BE2C (cell line): ENCODE data around the gene IQSEC3.
A peak's percentile ranks its signal among the peaks of the same experiment; 100 is the strongest.
"Not testable (repeated sequence)": the region's sequence is repeated elsewhere in the genome, so short reads cannot be mapped to it uniquely, and the experiment has no call there.

Source experiments
- DNase-seq: peaks from one replicate; pipeline ENCODE4 v3.0.0-alpha.2; 2020
- H3K27me3 ChIP-seq: fragments of 250-450 bp; sonication (Bioruptor Pico); 2 replicates; pipeline ENCODE4 v1.5.1; 2020; ENCODE audit warnings: mild to moderate bottlenecking
- H3K36me3 ChIP-seq: fragments of 250-450 bp; sonication (Bioruptor Pico); 2 replicates; pipeline ENCODE4 v1.5.1; 2020; ENCODE audit warnings: mild to moderate bottlenecking
- H3K4me1 ChIP-seq: fragments of 250-450 bp; sonication (Bioruptor Pico); 2 replicates; pipeline ENCODE4 v1.5.1; 2020
- H3K4me3 ChIP-seq: 2 replicates; pipeline ENCODE4 v1.5.1; 2011; ENCODE audit warnings: low read depth, low read length
- H3K9me3 ChIP-seq: fragments of 250-450 bp; sonication (Bioruptor Pico); 2 replicates; pipeline ENCODE4 v1.5.1; 2020
- TF ChIP-seq, protein P1 (sequence below): IDR thresholded peaks from 2 replicates; pipeline ENCODE4 v1.5.1; 2012; ENCODE audit warnings: mild to moderate bottlenecking, low read depth, low read length

Gene IQSEC3

DNA sequence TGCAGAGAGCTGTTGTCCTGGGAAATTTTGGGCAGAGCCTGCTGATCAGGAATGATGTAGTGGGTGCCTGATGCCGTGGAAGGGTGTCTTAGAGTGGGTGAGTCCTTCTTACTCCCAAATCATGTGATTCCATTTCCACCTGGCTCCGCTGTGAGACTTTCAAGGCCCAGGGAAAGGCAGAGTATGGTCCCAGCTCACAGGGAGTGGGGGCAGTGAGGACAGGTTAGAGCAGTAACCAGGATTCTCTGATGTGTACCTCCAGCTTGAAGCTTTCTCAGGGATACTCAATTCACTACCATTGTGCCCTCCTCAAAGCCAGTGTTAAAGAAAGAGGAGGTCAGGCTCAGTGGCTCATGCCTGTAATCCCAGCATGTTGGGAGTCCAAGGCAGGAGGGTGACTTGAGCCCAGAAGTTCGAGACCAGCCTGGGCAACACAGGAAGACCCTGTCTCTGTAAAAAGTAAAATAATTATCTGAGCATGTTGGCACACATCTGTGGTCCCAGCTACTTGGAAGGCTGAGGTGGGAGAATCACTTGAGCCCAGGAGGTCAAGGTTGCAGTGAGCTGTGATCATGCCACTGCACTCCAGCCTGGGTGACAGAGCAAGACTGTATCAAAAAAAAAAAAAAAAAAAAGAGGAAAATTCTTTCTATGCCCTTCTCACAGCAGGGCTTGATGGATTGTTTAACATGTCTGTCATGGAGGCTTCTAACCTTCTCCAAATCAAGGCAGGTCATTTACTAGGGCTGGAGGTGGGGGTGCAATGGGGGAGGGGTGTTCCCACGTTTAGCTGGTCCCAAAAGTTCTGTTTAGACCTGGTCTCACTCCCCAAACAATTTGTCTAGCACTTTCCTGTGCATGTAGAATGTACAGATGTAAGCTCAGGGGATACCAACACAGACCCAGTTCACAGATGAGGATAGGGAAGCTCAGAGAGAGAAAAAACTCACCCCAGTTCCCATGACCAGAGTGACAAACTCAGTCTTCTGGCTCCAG, 12.5 kb upstream of the IQSEC3 start:
- Histone ChIP-seq H3K27me3 (no peaks in the 10 kb centered on the region; the same call in 1 of the 2 replicates), H3K4me1 (no peaks in the 10 kb centered on the region), H3K9me3 (no peaks in the 10 kb centered on the region), H3K4me3 (no peak overlapping the region), H3K36me3 (no peaks in the 10 kb centered on the region)
- no peak for DNase-seq
- TF ChIP-seq, protein P1, sequence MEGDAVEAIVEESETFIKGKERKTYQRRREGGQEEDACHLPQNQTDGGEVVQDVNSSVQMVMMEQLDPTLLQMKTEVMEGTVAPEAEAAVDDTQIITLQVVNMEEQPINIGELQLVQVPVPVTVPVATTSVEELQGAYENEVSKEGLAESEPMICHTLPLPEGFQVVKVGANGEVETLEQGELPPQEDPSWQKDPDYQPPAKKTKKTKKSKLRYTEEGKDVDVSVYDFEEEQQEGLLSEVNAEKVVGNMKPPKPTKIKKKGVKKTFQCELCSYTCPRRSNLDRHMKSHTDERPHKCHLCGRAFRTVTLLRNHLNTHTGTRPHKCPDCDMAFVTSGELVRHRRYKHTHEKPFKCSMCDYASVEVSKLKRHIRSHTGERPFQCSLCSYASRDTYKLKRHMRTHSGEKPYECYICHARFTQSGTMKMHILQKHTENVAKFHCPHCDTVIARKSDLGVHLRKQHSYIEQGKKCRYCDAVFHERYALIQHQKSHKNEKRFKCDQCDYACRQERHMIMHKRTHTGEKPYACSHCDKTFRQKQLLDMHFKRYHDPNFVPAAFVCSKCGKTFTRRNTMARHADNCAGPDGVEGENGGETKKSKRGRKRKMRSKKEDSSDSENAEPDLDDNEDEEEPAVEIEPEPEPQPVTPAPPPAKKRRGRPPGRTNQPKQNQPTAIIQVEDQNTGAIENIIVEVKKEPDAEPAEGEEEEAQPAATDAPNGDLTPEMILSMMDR = no peak

DNA sequence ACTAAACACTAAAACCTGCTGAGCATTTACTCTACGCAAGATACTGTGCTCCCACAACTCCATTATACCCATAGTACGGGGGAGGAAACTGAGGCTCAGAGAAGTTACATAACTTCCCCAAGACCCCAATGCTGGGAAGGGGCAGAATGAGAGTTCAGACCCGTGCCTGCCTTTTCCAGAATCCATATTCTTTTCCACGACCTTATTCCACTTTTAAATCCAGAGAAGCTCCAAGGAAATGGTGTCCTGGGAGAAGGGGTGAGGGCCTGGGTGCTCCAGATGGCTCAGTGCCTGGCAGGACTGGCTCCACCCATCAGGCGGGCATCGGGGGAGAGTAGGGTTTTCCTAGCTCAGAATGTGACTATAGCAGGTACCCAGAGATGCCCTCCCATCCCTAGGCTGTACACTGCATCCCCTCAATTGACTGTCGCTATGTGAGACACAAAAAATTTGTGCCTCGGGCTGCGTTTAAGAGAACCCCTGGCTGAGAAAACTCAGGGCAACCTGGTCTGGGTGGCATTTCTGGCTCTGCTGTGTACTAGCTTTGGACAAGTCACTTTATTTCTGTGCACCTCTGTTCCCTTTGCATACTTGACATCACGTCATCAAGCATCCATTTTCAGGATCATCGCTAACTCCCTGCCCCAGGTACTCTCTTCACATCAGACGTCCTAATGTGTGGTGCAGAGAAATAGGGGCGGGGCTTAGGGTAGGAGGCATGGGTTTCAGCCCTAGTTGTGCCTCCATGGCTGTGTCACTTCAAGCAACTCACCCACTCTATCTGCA, 11.6 kb upstream of the IQSEC3 start:
- Histone ChIP-seq H3K4me1 (no peaks in the 10 kb centered on the region), H3K27me3 (peaks cover under 1% of the 10 kb centered on the region), H3K4me3 (no peak overlapping the region), H3K36me3 (no peaks in the 10 kb centered on the region), H3K9me3 (no peaks in the 10 kb centered on the region)
- TF ChIP-seq, protein P1 = no peak
- DNase-seq = no peak

DNA sequence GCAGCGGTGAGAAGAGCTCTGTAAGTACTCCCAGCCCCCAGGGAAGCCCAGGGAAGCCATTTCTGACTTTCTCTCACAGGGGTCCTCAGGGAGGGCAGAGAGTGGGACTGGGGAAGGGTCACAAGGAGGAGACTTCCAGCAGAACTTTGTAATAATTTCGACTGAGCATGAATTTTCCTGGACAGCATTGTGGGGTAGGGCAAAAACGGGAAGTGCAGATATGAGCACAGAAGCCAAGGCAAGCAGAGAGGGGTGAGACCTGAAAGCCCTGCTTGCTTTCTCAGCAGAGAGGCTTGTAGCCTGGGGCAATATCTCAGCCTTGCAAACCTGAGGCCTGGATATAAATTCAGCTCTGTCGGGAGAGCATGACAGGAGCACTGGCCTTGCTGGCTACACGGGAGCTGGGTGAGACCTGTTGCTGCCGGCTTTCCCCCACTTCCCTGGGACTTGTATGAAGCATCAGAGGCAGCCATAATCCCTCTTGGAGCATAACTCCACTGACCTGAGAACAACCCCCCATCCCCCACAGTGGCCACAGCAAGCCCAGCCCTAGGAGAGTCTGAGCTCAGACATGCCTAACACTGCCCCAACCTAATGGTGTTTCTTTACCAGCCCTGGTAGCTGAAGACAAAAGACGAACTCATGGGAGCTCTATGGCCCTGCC, 9.8 kb upstream of the IQSEC3 start:
- H3K9me3 ChIP-seq = no peaks in the 10 kb centered on the region
- no peaks in the 10 kb centered on the region for H3K36me3 ChIP-seq
- TF ChIP-seq, protein P1 = no peak
- no peaks in the 10 kb centered on the region for H3K4me1 ChIP-seq
- peaks cover 7% of the 10 kb centered on the region for H3K27me3 ChIP-seq
- no peak overlapping the region for H3K4me3 ChIP-seq
- DNase-seq = no peak

DNA sequence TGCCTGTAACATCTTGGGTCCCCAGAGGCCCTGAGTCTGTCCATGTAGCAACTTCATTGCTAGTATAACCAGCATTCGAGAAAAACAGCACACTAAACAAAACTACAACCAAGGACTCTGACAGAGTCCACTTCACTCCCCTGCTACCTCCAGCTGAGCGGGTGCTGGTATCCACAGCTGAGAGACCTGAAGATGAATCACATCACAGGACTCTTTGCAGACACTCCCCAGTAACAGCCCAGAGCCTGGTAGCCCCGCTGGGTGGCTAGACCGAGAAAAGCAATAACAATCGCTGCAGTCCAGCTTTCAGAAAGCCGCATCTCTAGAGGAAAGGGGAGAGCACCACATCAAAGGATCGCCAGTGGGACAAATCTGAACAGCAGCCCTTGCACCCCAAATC, 9.0 kb upstream of the IQSEC3 start:
- DNase-seq = no peak
- H3K36me3 ChIP-seq = no peaks in the 10 kb centered on the region
- no peaks in the 10 kb centered on the region for H3K4me1 ChIP-seq
- TF ChIP-seq, protein P1 = no peak
- no peaks in the 10 kb centered on the region for H3K9me3 ChIP-seq
- H3K27me3 ChIP-seq = peaks cover 7% of the 10 kb centered on the region
- no peak overlapping the region for H3K4me3 ChIP-seq

DNA sequence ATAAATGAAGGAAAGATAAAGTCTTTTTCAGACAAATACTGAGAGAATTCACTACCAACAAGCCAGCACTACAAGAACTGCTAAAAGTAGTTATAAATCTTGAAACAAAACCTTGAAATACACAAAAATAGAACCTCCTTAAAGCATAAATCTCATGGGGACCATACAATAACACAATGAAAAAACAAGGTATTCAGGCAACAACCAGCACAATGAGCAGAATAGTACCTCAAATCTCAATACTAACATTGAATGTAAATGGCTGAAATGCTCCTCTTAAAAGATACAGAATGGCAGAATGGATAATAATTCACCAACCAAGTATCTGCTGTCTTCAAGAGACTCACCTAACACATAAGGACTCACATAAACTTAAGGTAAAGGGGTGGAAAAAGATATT, 7.7 kb upstream of the IQSEC3 start:
- no peaks in the 10 kb centered on the region for H3K36me3 ChIP-seq
- TF ChIP-seq, protein P1 = no peak
- no peaks in the 10 kb centered on the region for H3K9me3 ChIP-seq
- no peak overlapping the region for H3K4me3 ChIP-seq
- H3K4me1 ChIP-seq = no peaks in the 10 kb centered on the region
- no peak for DNase-seq
- H3K27me3 ChIP-seq = peaks cover 7% of the 10 kb centered on the region

DNA sequence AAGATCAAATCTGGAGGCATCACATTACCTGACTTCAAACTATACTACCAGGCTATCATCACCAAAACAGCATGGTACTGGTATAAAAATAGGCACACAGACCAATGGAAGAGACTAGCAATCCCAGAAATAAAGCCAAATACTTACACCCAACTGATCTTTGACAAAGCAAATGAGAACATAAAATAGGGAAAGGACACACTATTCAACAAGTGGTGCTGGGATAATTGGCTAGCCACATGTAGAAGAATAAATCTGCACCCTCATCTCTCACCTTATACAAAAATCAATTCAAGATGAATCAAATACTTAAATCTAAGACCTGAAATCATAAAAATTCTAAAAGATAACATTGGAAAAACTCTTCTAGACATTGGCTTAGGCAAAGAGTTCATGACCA, 4.7 kb upstream of the IQSEC3 start:
- not testable (repeated sequence) for H3K4me3 ChIP-seq, H3K36me3 ChIP-seq, H3K9me3 ChIP-seq, H3K4me1 ChIP-seq, H3K27me3 ChIP-seq, DNase-seq

DNA sequence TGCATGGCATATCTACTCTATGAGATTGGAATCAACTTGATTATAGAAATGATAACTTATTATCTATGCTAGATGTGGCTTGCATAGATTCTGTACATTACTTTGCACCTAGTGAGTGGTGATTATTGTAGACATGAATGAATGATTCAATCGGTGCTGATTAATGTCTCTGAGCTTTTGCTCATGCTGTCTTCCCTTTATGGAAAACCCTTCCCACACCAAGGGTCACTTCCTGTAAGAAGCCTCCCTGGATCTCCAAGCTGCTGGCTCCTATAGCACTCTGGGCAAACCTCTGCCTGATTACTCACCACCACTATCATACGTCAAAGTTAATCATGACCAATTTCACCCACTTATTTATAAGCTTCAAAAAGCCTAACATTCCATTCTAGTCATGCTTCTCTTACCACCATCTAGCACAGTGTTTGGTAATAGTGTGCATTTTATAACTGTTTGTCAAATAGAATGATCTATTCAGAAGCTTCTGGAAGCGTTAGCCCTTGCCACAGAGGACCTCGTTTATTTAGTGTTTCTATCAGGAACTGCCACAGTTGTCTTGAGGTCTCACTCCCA, 990 bp upstream of the IQSEC3 start:
- not testable (repeated sequence) for H3K9me3 ChIP-seq, H3K4me3 ChIP-seq, H3K27me3 ChIP-seq, H3K36me3 ChIP-seq, H3K4me1 ChIP-seq, DNase-seq

DNA sequence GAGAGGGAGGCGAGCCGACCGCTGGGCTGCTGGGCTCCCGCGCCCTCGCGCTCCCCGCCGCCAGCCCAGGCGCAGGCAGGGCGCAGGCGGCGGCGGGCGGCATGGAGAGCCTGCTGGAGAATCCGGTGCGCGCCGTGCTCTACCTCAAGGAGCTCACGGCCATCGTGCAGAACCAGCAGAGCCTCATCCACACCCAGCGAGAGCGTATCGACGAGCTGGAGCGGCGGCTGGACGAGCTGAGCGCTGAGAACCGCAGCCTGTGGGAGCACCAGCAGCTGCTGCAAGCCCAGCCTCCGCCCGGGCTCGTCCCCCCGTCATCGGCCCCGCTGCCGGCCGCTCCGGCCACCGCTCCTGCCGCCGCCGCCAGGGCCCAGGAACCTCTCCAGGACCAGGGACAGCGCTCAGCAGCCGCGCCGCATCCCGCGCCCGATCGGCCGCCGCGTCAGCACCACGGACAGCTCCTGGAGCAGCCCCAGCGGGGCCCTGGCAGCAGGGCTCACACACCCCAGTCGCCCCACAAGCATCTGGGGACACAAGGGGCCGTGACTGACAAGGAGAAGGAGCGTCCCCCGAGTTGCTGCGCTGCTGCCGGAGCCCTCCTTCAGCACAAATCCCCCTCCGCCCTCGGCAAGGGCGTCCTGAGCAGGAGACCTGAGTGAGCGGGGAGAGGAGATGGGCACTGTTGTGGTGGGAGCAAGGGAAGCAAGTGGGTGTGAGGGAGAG, 376 bp downstream of the IQSEC3 start:
- not testable (repeated sequence) for H3K27me3 ChIP-seq, H3K36me3 ChIP-seq, H3K4me1 ChIP-seq, H3K9me3 ChIP-seq, DNase-seq
- H3K4me3 ChIP-seq = peak overlapping the region; percentile 48

DNA sequence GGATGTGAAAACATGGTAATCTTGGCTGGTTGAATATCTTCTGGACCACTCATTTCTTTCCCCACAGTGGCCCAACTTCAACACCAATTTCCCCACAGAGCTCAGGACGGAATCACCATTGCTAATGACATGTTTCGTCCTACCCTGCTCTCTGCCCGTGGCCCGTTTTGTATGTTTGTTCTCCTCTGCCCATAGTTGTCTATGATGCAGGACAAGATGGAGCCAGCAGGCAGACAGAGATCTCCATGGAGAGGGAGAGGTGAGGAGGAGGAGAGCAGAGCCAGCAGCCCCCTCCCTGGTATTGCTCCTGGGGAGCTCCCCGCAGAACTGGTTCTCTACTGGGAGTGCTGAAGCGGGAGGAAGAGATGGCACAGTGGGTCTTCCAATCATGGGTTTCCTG, 3.1 kb downstream of the IQSEC3 start:
- not testable (repeated sequence) for H3K9me3 ChIP-seq, H3K4me3 ChIP-seq, H3K36me3 ChIP-seq, H3K27me3 ChIP-seq, DNase-seq, H3K4me1 ChIP-seq
